ENCODE data around the gene WSCD2.

GRCh38 chr12:108148521-108149074 is 19.5 kb downstream of the WSCD2 start:
- no peak for TF ChIP-seq CTCF (IDR thresholded peaks at IDR 0.05)
- no peak for TF ChIP-seq POLR2A (IDR thresholded peaks at IDR 0.05)

Data from Peyer's patch (tissue), 4 donors.